ENCODE data around the gene LIN37.
"Not testable (repeated sequence)": the region's sequence is repeated elsewhere in the genome, so short reads cannot be mapped to it uniquely, and the experiment has no call there.

Gene LIN37

GRCh38 chr19:35789978-35790944 lies 41.9 kb downstream of the LIN37 start:
- DNase-seq (ENCODE audit: low spot score): no peak

- DNase-seq (ENCODE audit: low spot score): no peak
Measured at GRCh38 chr19:35790981-35791813, 42.8 kb downstream of the LIN37 start.

DNA sequence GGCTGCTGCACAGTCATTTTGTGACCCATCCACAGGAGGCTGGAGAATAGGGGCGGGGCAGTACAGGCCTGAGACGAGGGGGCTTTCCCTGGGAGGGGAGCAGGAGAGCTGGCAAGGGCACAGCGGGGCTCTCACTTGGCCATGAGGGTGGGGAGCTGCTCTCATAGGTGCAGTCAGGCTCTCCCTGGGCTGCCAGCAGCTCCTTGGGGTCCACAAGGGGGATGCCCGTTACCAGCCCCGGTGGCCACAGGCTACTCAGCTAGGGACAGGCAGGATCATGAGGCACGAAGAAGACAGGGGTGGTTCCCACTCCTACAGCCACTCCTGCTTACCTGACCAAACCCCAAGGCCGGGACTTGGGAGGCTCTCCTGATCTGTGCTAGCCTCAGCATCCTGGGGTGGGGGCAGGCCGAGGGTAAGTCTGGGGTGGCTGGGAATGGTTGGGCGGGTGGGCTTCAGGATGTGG lies 43.5 kb downstream of the LIN37 start:
- no peak for DNase-seq (ENCODE audit: low spot score)

GRCh38 chr19:35792312-35792711 lies 43.9 kb downstream of the LIN37 start:
- DNase-seq (ENCODE audit: low spot score): no peak

DNA sequence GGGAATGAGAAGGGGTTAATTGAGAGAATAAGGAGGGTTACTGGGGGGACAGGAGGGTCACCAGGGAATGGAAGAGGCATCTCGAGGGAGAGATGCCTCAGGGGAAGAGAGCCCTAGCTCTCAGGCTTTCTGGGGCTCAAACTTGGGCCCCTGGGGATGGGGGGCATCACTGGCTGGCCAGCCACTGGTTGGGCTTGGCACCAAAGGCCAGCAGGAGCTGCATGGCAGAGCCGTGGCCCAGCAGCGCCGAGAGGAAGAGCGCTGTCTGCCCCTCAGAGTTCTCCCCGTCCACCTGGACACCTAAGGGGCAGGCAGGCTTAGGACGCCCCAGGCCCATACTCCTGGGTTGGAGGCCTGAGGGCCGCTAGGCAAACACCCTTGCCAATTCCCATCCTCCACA lies 44.5 kb downstream of the LIN37 start:
- no peak for DNase-seq (ENCODE audit: low spot score)

DNA sequence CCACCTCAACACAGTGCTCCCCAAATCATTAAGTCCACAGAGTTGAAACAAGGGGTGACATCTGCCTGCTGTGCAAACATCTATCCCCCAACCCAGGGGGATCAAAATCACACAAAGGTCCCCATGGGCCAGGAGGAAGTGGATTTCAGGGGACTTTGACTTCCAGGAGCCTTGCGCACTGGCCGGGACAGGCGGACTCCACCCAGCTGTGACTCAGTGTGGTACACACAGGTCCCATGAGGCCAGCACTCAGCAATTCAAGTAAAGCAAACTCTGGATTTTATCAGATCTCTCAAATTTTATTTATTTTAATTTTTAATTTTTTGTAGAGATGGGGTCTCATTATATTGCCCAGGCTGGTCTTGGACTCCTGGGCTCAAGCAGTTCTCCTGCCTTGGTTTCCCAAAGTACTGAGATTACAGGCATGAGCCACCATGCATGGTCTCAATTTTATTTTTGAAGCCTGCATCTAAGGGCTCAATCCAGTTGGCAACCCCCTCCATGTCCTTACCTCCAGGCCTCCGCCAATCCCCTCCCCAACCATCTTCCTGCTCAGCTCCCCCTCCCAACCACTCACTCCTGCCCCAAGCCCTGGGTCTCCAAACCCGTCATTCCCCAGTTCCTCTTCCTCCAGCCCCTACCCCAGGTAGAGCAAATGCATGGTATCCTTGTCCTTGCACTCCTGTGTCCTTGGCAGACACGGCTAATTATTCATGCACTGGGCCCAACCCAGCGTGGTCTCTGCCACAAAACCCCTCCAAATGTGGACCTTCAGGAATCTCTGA lies 45.2 kb downstream of the LIN37 start:
- no peak for DNase-seq (ENCODE audit: low spot score)

DNA sequence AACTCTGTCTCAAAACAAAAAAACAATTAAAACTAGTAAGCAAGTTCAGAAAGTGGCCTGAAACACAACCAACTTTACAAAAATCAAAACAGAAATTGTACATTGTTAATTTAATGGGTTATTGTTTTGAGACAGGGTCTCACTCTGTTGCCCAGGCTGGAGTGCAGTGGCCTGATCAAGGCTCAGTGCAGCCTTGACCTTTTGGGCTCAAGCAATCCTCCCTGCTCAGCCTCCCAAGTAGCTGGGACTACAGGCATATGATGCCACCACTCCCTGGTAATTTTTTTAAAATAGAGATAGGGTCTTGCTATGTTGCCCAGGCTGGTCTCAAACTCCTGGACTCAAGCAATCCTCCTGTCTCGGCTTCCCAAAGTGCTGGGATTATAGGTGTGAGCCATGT lies 47.2 kb downstream of the LIN37 start:
- not testable (repeated sequence) for DNase-seq (ENCODE audit: low spot score)

DNA sequence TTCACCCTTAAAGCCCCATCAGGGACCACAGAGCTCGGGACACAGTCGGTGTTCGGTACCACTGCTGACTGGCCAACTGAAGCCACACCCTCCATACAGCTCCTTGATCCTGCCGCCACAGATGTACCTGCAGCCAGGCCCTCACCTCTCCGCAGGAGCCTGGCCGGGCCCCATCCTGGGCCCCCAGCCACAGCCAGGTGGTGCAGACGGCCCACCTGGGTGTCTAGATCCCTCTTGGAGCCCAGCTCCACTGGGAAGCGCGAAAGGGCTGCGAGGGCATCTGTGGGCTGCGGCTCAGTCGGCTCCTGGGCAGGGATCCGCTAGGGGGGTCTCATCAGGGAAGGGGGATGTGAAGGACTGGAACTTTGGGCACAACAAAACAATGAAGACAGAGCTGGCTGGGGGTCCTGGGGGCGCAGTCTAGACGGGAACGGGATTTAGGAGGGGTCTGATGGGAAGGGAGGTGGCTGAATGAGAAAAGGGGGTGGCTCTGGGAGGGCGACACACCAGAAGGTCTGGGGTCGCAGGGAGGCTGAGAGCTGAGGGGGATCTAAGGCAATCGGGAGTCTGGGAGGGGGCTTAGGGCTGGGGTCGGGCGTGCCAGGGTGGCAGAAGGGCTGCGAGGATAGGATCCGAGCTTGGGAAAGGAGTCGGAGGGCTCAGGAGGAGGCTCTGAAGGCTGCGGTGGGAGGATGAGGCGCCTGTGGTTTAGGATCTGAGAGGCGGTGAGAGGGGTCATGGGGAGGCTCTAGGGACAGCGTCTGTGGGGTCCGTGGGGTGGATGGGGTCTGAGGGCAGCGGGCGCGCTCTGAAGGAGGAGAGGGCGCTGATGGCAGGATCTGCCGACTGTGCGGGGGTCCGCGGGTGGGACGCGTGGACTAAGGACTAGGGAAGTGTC lies 48.5 kb downstream of the LIN37 start:
- no peak for DNase-seq (ENCODE audit: low spot score)

DNA sequence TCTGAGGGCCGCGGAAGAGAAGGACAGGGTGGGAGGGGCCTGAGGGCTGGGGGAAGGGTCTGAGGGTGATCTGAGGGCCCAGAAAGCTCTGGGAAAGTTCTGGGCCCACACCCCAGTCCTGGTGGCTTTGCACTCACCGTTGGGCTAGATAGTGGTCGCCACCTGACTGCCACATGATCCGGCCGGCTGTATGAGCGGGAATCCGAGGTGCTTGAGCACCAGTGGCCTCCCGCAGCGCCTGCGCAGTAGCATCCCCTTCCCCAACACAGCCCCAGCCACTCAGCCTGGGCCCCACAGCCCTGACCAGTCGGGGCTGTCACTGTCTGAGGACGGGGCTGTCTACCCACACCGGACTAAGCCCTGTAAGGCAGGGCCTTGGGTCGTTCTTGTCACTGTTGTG lies 49.3 kb downstream of the LIN37 start:
- no peak for DNase-seq (ENCODE audit: low spot score)

- no peak for DNase-seq (ENCODE audit: low spot score)
Measured at GRCh38 chr19:35801828-35802227, 53.5 kb downstream of the LIN37 start.
